Neuronal stem cell (in vitro differentiated cells): Measurements from ENCODE around the gene DDX28.
"Not testable (repeated sequence)": the region's sequence is repeated elsewhere in the genome, so short reads cannot be mapped to it uniquely, and the experiment has no call there.

Experiments
- DNase-seq: peaks from one replicate; pipeline ENCODE4 v3.0.0-alpha.2; 2013; ENCODE audit warnings: low spot score
- H2AFZ ChIP-seq: one replicate; pipeline ENCODE4 v1.6.1; 2013; ENCODE audit warnings: mild to moderate bottlenecking, low read length, inconsistent platforms
- H2AK5ac ChIP-seq: 2 replicates; pipeline ENCODE4 v1.6.1; 2013; ENCODE audit warnings: low read depth, mild to moderate bottlenecking, inconsistent platforms, low read length, moderate library complexity, mixed read lengths
- H2BK120ac ChIP-seq: 2 replicates; pipeline ENCODE4 v1.6.1; 2013; ENCODE audit warnings: low read depth, mild to moderate bottlenecking, inconsistent platforms, low read length, moderate library complexity, mixed read lengths
- H2BK12ac ChIP-seq: one replicate; pipeline ENCODE4 v1.6.1; 2013; ENCODE audit warnings: low read length, inconsistent platforms
- H2BK15ac ChIP-seq: 2 replicates; pipeline ENCODE4 v1.6.1; 2013; ENCODE audit warnings: mild to moderate bottlenecking, low read length, inconsistent platforms, mixed read lengths
- H2BK5ac ChIP-seq: one replicate; pipeline ENCODE4 v1.6.1; 2013; ENCODE audit warnings: inconsistent platforms, mild to moderate bottlenecking, low read length, moderate library complexity
- H3K14ac ChIP-seq: one replicate; pipeline ENCODE4 v1.6.1; 2013; ENCODE audit warnings: low read length, inconsistent platforms
- H3K18ac ChIP-seq: 2 replicates; pipeline ENCODE4 v1.6.1; 2013; ENCODE audit warnings: low read length, inconsistent platforms
- H3K23ac ChIP-seq: 2 replicates; pipeline ENCODE4 v1.6.1; 2013; ENCODE audit warnings: low read depth, mild to moderate bottlenecking, mixed read lengths, low read length, inconsistent platforms; ENCODE audit not compliant: poor library complexity
- H3K27ac ChIP-seq: replicated peaks from 3 replicates; pipeline ENCODE4 v1.5.1; 2013; ENCODE audit warnings: low read length, inconsistent platforms
- H3K27me3 ChIP-seq, 3 experiments: 2 replicates each; pipeline ENCODE4 v1.6.1; 2013; ENCODE audit warnings: low read length in 3 of 3, mild to moderate bottlenecking in 2 of 3, inconsistent platforms in 1 of 3, low read depth in 1 of 3, mixed read lengths in 1 of 3, moderate library complexity in 1 of 3; ENCODE audit not compliant: control insufficient read depth in 3 of 3, insufficient read depth in 3 of 3
- H3K36me3 ChIP-seq, 2 donors: replicated peaks in 1 of 2; 2 replicates each; pipeline ENCODE4 v1.6.1; 2013; ENCODE audit warnings: low read length in 2 of 2; ENCODE audit not compliant: control insufficient read depth in 2 of 2, insufficient read depth in 2 of 2
- H3K4ac ChIP-seq: 2 replicates; pipeline ENCODE4 v1.6.1; 2013; ENCODE audit warnings: inconsistent platforms, mild to moderate bottlenecking, low read length, moderate library complexity
- H3K4me1 ChIP-seq, 2 donors: 1 replicate in 1 of 2; 2 replicates in 1 of 2; pipeline ENCODE4 v1.6.1; 2013; ENCODE audit warnings: low read length in 2 of 2, low read depth in 1 of 2; ENCODE audit not compliant: control insufficient read depth in 2 of 2, insufficient read depth in 1 of 2
- H3K4me2 ChIP-seq: one replicate; pipeline ENCODE4 v1.6.1; 2013; ENCODE audit warnings: mild to moderate bottlenecking, low read length, inconsistent platforms; ENCODE audit not compliant: insufficient read depth, poor library complexity, severe bottlenecking
- H3K4me3 ChIP-seq, 2 donors: 2 replicates each; pipeline ENCODE4 v1.5.1; 2013; ENCODE audit warnings: low read length in 2 of 2, mild to moderate bottlenecking in 2 of 2, inconsistent platforms in 1 of 2, moderate library complexity in 1 of 2
- H3K79me1 ChIP-seq: one replicate; pipeline ENCODE4 v1.6.1; 2013; ENCODE audit warnings: low read depth, mild to moderate bottlenecking, inconsistent platforms, low read length, moderate library complexity
- H3K9ac ChIP-seq: one replicate; pipeline ENCODE4 v1.6.1; 2013; ENCODE audit warnings: mild to moderate bottlenecking, low read depth, low read length, inconsistent platforms; ENCODE audit not compliant: poor library complexity
- H3K9me3 ChIP-seq, 2 donors: replicated peaks in 1 of 2; 2 replicates each; pipeline versions ENCODE3 to v1.6.1; 2013; ENCODE audit warnings: low read length in 2 of 2, mild to moderate bottlenecking in 2 of 2, inconsistent platforms in 1 of 2, low read depth in 1 of 2, mixed read lengths in 1 of 2, moderate library complexity in 1 of 2; ENCODE audit not compliant: control insufficient read depth in 2 of 2, insufficient read depth in 1 of 2
- H4K8ac ChIP-seq: one replicate; pipeline ENCODE4 v1.6.1; 2013; ENCODE audit warnings: low read depth, mild to moderate bottlenecking, inconsistent platforms, low read length, moderate library complexity
- H4K91ac ChIP-seq: one replicate; pipeline ENCODE4 v1.6.1; 2013; ENCODE audit warnings: low read length, low read depth, mild to moderate bottlenecking, inconsistent platforms; ENCODE audit not compliant: poor library complexity
- WGBS, 2 donors: extraction: QIAGEN DNeasy Blood & Tissue Kit; methylation state at CpG; one replicate each; pipeline ENCODE4 v1.1.7; 2013; ENCODE audit warnings: missing lambda C conversion rate in 2 of 2, mixed read lengths in 1 of 2; ENCODE audit not compliant: insufficient read length in 2 of 2, insufficient replicate concordance in 1 of 2; ENCODE audit errors: extremely low coverage in 2 of 2; 5-methylcytosine and 5-hydroxymethylcytosine counted together

Gene DDX28

DNA sequence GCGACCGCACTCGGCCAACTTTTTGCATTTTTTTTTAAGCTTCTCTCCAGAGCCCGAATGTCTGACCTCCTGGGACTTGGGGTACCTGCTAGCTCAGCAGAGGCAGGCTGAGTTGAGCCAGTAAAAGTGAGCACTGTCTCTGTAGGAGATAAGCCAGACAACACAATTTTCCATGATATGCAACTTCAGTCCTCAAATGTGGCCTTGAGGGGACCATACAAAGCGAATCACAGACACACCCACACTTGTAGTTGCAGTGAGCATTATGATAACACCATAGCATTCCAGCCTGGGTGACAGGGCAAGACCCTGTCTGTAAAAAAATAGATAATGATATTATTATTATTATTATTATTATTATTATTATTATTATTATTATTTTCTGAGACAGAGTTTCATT, 26.4 kb downstream of the DDX28 start:
- no peak overlapping the region for H2BK120ac ChIP-seq
- H2AK5ac ChIP-seq = no peak overlapping the region
- H3K14ac ChIP-seq = no peak overlapping the region
- H2BK5ac ChIP-seq = no peak overlapping the region
- no peak overlapping the region for H2AFZ ChIP-seq
- H3K23ac ChIP-seq = no peak overlapping the region
- no peak overlapping the region for H3K18ac ChIP-seq
- no peaks in the 10 kb centered on the region for H3K36me3 ChIP-seq
- no peak overlapping the region for H2BK12ac ChIP-seq
- no peak overlapping the region for H3K4me3 ChIP-seq
- H3K4me2 ChIP-seq = no peak overlapping the region
- no peak overlapping the region for H4K8ac ChIP-seq
- peaks cover 0 to 17% (median 9%) of the 10 kb centered on the region in 3 experiments for H3K27me3 ChIP-seq
- no peak for DNase-seq
- peaks cover 0 to 4% of the 10 kb centered on the region in 2 donors for H3K9me3 ChIP-seq
- no peak overlapping the region for H3K9ac ChIP-seq
- H3K4me1 ChIP-seq = peaks cover 0 to 3% of the 10 kb centered on the region in 2 donors
- H3K27ac ChIP-seq = no peak overlapping the region
- H2BK15ac ChIP-seq = no peak overlapping the region
- no peak overlapping the region for H4K91ac ChIP-seq
- H3K79me1 ChIP-seq = no peaks in the 10 kb centered on the region
- WGBS, 2 donors = no CpG with 5 or more reads among the region's 5 CpGs
- H3K4ac ChIP-seq = no peak overlapping the region

DNA sequence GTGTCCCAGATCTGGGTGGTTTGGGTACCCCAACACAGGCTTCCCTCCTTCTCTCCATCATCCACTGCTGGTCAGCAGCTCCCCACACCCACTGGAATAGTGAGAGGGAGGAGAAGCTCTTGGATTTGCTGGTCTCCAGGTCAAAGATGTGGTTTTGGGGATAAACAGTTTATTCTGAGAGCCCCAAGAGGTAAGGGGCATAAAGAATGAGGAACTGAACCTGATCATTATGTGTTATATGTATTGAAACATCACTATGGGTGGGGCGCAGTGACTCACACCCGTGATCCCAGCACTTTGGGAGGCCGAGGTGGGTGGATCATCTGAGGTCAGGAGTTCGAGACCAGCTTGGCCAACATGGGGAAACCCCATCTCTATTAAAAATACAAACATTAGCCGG, 27.6 kb downstream of the DDX28 start:
- H3K27ac ChIP-seq = no peak overlapping the region
- no peak overlapping the region for H3K18ac ChIP-seq
- no peak overlapping the region for H3K9ac ChIP-seq
- no peak overlapping the region for H3K4me2 ChIP-seq
- no peak for DNase-seq
- no peak overlapping the region for H2BK5ac ChIP-seq
- no peak overlapping the region for H2AFZ ChIP-seq
- H4K8ac ChIP-seq = no peak overlapping the region
- no peak overlapping the region for H3K23ac ChIP-seq
- peaks cover 0 to 3% of the 10 kb centered on the region in 2 donors for H3K4me1 ChIP-seq
- H2BK120ac ChIP-seq = no peak overlapping the region
- no peak overlapping the region for H4K91ac ChIP-seq
- H3K4ac ChIP-seq = no peak overlapping the region
- H3K36me3 ChIP-seq = no peaks in the 10 kb centered on the region
- no peak overlapping the region for H2AK5ac ChIP-seq
- no peak overlapping the region for H3K14ac ChIP-seq
- no peak overlapping the region for H2BK15ac ChIP-seq
- H3K9me3 ChIP-seq = peaks cover 0 to 5% of the 10 kb centered on the region in 2 donors
- no peak overlapping the region for H3K4me3 ChIP-seq
- H3K79me1 ChIP-seq = peaks cover 2% of the 10 kb centered on the region
- peaks cover 0 to 26% (median 9%) of the 10 kb centered on the region in 3 experiments for H3K27me3 ChIP-seq
- no CpG with 5 or more reads among the region's 5 CpGs for WGBS, 2 donors
- H2BK12ac ChIP-seq = no peak overlapping the region

DNA sequence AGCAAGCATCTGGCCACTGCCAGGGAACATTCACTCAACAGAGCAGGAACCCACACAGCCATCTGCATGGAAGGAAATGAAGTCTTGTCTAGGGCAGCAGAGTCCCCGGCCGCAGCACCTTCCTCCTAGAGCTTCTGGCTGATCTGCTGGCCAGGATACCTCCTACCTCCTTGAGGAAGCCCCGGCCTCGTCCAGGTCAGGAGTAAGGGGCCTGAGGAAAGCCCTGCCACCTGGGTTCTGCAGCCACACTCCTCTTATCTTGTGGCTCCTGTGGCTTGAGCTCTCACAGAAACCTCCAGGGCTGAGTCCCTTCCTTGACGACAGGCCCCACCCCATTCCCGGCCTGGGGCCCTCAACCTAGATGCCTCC, 29.0 kb downstream of the DDX28 start:
- H3K4me1 ChIP-seq, H2BK5ac ChIP-seq, H4K91ac ChIP-seq, DNase-seq, H4K8ac ChIP-seq, H3K9ac ChIP-seq, H3K18ac ChIP-seq, H2BK12ac ChIP-seq, H3K14ac ChIP-seq, H3K4ac ChIP-seq, H2AK5ac ChIP-seq, H3K79me1 ChIP-seq, H3K4me3 ChIP-seq, H3K4me2 ChIP-seq, H3K9me3 ChIP-seq, H3K27ac ChIP-seq, H3K23ac ChIP-seq, H2BK120ac ChIP-seq, H3K36me3 ChIP-seq: not testable (repeated sequence)
- H2AFZ ChIP-seq = peak overlapping the region; percentile 98
- no CpG with 5 or more reads among the region's 6 CpGs for WGBS, 2 donors
- H3K27me3 ChIP-seq = peaks cover 0 to 34% (median 7%) of the 10 kb centered on the region in 3 experiments
- peak overlapping the region; percentile 81 for H2BK15ac ChIP-seq

DNA sequence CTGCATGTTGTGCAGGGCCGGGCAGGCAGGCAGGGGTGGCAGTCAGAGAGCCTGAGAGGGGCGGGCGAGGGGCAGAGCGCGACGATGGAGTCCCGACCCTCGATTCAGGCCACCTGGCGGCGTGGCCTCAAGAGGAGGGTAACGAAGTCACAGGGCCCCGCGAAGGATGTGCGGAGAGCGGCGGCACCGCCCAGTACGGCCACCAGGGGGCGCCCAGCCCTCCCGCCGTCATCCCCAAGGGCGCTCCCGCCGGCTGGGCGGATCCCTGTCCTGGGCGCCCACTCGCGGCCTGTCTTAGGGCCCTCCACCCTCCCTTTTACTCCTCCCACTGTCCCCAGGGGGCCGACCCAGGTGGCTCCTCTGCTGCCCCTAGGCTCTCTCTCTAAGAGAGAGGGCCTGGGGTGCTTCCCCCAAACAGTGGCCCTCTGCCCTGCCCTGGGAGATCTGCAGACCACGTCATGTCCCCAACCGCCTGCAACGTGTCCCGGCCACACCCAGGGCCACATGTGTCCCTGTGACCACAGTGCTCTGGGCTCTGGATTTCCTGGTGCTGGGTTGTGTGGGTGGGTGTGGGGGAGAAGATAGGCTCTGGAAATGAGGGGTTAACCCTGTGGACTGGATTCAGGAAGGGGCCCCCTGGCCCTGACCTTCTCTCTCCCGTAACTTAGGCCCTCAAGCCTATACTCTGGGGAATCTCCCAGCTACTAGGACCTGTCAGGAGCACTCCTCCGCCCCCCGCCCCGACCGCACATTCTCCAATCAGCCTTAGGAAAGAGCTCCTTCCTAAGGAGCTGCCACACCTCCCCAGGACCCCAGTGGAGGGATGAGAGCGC, 29.6 kb downstream of the DDX28 start:
- Histone ChIP-seq H3K18ac (peak overlapping the region; percentile 92), H4K91ac (peak overlapping the region; percentile 72), H2BK5ac (no peak overlapping the region), H2AK5ac (peak overlapping the region; percentile 95), H2BK15ac (peak overlapping the region; percentile 97), H3K27ac (no peak overlapping the region), H3K4me3 (no peak overlapping the region), H3K9ac (peak overlapping the region; percentile 77), H3K23ac (peak overlapping the region; percentile 91), H3K4ac (peak overlapping the region; percentile 76), H2AFZ (peak overlapping the region; percentile 98), H4K8ac (peak overlapping the region; percentile 100), H2BK12ac (peak overlapping the region; percentile 84), H3K27me3 (peaks cover 0 to 36% (median 7%) of the 10 kb centered on the region in 3 experiments), H3K4me2 (peak overlapping the region; percentile 40), H3K36me3 (no peaks in the 10 kb centered on the region), H3K9me3 (peaks cover 0 to 5% of the 10 kb centered on the region in 2 donors), H2BK120ac (peak overlapping the region; percentile 97), H3K14ac (peak overlapping the region; percentile 82), H3K4me1 (peaks cover 0 to 3% of the 10 kb centered on the region in 2 donors), H3K79me1 (peaks cover 2% of the 10 kb centered on the region)
- no CpG with 5 or more reads among the region's 39 CpGs for WGBS, 2 donors
- peak; percentile 65 for DNase-seq
